Measurements from ENCODE around the gene PFN1.
A peak's percentile ranks its signal among the peaks of the same experiment; 100 is the strongest.

Gene PFN1

DNA sequence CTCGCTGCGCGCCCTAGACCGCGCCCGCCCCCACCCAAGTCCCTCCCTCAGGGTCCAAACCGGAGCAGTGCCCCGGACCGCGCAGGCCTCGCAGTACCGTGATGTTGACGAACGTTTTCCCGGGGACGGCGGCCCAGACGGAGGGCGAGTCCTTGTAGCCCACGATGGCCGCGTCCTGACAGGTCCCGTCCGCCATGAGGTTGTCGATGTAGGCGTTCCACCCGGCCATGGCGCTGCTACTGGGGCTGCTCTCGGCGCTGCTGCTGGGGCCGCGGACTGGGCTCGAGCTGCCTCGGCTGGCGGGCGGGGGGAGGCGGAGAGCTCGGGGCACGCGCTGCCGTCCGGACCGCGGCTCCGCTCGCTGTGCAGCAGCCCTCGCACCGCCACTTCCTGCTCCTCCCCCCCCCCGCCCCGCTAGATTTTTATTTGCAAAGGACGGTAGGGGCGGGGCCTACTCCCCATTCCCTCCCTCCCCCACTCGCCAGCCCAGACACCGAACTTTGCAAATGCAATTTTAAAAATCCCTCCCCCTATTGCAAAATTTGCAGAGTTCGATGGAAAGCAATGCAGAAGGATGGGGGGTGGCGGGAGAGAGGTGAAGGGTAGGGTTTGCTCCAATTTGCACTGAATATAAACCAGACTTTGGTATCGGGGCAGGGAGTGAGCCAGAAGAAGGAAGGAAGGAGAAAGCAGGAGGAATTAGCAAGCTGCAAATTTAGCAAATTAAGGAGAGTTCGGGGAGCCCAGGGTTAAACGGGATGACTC, at the start of gene PFN1:
PFN1 (minus strand) TSS at position 365 of the 765 bp plus-strand sequence; CDS start at position 229, 136 bp downstream.
- DNase-seq (ENCODE audit: low read depth), result peak; percentile 97
- TF ChIP-seq, protein P1, sequence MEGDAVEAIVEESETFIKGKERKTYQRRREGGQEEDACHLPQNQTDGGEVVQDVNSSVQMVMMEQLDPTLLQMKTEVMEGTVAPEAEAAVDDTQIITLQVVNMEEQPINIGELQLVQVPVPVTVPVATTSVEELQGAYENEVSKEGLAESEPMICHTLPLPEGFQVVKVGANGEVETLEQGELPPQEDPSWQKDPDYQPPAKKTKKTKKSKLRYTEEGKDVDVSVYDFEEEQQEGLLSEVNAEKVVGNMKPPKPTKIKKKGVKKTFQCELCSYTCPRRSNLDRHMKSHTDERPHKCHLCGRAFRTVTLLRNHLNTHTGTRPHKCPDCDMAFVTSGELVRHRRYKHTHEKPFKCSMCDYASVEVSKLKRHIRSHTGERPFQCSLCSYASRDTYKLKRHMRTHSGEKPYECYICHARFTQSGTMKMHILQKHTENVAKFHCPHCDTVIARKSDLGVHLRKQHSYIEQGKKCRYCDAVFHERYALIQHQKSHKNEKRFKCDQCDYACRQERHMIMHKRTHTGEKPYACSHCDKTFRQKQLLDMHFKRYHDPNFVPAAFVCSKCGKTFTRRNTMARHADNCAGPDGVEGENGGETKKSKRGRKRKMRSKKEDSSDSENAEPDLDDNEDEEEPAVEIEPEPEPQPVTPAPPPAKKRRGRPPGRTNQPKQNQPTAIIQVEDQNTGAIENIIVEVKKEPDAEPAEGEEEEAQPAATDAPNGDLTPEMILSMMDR (conservative IDR thresholded peaks at IDR 0.05; ENCODE audit: low read depth, low read length), result no peak
- H3K4me3 ChIP-seq (ENCODE audit: low read depth, low read length), result peak within 1 kb of the TSS; percentile 99

DNA sequence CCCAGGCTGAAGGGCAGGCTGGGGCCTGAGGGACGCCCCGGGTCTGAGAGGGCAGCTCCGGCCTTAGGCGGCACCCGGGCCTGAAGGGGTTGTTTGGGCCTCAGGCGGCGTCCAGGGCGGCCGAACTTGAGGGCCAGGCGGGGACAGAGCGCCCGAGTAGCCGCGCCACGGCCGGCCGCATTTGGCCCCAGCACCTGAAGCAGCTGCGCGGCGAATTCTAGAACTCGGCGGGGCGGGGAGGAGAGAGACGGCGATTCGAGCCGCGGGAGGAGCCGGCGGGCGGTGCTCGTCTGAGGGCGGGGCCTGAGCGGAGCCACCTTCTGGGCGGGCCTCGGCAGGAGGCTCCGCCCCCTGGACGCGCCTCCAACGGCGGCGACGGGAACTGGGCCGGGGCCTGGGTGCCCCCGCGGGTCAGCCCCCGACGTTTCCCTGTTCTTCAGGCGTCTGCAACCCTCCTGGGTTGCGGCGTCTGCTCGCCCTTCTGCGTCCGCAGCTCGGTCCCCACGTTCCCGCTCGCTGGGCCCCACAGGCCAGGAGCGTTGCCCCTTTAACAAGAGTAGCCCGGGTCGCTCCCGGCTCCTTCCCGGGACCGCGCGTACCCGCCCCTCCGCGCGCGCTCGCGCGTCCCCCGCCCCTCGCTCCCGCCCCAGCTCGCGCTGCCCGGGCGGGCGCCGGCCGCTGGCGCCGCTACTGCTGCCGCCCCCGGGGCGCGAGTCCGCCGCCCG, 49.1 kb upstream of the PFN1 start, which contains the start of the genes INCA1 and KIF1C:
INCA1 (minus strand) TSS at position 221 of the 725 bp plus-strand sequence. CDS start 3,085 bp downstream, outside the sequence.
KIF1C (plus strand) TSS at position 649 of the 725 bp plus-strand sequence. CDS start 2,297 bp downstream, outside the sequence.
- peak within 1 kb of the TSS; percentile 82 for H3K4me3 ChIP-seq (ENCODE audit: low read depth, low read length)
- TF ChIP-seq, protein P1 (conservative IDR thresholded peaks at IDR 0.05; ENCODE audit: low read depth, low read length), result no peak
- peak; percentile 88 for DNase-seq (ENCODE audit: low read depth)

DNA sequence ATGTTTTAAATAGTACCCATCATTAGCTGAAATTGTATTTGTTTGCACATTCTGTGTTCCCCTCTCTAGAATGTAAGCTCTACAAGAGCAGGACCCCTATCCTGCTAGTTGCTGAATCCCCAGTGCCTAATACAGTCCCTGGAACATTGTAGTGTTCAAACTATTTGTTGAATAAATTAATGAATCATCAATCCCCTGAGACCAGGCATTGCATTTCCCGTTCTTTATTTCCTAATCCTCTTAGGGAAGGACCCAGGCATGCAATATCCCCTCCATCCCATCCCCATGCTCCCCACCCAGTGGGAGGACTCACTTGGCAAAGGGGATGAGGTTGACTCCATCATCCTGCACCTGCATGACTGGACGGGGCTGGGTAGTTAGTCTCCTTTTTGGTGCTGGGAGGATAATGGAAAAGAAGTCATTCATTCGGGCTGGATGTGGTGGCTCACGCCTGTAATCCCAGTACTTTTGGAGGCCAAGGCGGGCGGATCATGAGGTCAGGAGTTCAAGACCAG, 45.8 kb upstream of the PFN1 start:
- TF ChIP-seq, protein P1 (conservative IDR thresholded peaks at IDR 0.05; ENCODE audit: low read depth, low read length), result no peak
- no peak overlapping the region for H3K4me3 ChIP-seq (ENCODE audit: low read depth, low read length)

DNA sequence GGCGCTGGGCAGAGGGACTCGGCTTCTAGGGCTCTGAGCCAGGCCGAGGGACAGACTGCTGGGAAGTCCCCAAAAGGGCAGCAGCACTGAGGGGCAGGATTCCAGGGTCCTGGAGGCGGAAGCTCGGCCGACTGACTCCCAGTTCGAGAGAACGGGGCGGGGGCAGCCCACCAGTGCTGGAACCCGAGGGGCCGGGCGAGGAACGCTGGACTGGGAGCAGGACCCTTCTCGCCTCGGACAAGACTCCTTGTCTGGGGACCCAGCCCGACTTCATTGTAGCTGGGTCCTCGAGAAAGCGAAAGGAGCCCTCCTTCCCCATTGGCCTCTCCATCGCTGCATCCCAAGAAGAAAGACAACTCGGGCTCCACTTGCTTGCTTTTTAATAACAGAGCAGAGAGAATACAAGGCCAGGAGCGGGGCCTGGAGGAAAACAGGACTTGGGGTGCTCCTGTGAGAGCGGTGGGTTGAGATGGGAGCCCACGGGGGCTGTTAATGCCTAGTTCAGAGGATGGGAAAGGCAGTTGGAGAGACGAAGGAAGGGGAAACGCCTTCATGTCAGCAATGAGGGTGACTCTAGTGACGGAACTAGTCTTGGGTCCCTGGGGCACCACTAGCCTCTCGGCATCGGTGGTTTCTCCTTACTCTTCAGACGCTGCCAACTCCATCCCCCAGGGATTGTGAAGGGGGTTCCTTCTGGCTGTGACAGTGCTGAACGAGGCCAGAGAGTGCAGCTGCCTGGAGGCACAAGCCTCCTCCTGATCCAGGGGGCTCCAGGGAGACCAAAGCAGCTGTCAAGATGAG, 39.6 kb upstream of the PFN1 start:
- DNase-seq (ENCODE audit: low read depth), result peak; percentile 46
- peak overlapping the region; percentile 87 for H3K4me3 ChIP-seq (ENCODE audit: low read depth, low read length)
- TF ChIP-seq, protein P1 (conservative IDR thresholded peaks at IDR 0.05; ENCODE audit: low read depth, low read length), result no peak

More for the DNA sequence above, 45.8 kb upstream of the PFN1 start:
- no peak for DNase-seq (ENCODE audit: low read depth)

DNA sequence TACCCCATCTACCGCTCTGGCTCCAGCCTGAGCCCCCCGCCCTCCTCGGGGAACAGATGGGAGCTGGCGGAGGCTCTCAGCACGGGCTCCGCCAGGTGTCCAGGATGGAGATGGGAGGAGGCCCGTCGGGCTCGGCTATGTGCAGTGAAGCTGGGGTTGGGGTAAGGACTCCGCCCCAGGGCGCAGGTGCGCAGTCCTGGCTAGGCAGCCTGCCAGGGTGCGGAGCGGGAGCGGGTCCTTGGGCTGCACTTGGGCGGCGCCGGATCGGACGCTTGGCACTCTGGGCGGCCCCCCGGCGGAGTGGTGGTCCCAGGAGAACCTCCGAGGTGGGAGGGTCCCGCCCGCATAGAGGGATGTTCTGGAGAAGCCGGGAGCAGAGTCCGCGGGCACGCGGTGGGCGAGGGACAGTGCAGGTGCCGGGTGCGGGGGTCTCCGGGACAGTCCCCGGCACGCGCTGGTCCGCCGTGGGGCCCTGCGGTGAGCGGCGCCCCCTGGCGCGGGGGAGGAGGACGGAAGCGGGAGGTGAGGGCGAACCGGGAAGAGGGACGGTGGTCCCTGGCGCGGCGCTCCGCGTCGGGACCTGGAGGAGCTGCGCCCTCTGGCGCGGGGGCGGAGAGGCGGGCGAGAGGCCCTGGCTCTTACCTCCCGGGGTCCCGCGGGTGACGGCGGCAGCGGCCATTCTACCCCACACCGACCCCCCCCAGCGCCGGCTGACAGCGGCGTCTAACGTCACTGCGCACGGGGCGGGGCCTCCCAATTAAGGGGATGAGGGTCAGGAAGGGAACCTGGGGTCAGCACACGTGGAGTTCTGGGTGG, 38.8 kb upstream of the PFN1 start, which contains the start of gene CAMTA2:
CAMTA2 (minus strand) TSS at position 725 of the 816 bp plus-strand sequence. CDS start 1,453 bp downstream, outside the sequence.
- TF ChIP-seq, protein P1 (conservative IDR thresholded peaks at IDR 0.05; ENCODE audit: low read depth, low read length), result peak; percentile 50
- peak within 1 kb of the TSS; percentile 87 for H3K4me3 ChIP-seq (ENCODE audit: low read depth, low read length)
- DNase-seq (ENCODE audit: low read depth), result peak; percentile 50

Data from choroid plexus epithelial cell (primary cell).